ENCODE measurements around the gene NEO1. TPM values are rescaled to one million over a fixed set of nuclear protein-coding genes. Genes with fewer than 3 reads are reported as not detected.

NEO1 gene
- total and polyA plus RNA-seq, 2 of the 13 experiments (the other 11 are each of a cell fraction or from before 2014, with no cell fraction given): 8.4 to 11.0 TPM

DNA sequence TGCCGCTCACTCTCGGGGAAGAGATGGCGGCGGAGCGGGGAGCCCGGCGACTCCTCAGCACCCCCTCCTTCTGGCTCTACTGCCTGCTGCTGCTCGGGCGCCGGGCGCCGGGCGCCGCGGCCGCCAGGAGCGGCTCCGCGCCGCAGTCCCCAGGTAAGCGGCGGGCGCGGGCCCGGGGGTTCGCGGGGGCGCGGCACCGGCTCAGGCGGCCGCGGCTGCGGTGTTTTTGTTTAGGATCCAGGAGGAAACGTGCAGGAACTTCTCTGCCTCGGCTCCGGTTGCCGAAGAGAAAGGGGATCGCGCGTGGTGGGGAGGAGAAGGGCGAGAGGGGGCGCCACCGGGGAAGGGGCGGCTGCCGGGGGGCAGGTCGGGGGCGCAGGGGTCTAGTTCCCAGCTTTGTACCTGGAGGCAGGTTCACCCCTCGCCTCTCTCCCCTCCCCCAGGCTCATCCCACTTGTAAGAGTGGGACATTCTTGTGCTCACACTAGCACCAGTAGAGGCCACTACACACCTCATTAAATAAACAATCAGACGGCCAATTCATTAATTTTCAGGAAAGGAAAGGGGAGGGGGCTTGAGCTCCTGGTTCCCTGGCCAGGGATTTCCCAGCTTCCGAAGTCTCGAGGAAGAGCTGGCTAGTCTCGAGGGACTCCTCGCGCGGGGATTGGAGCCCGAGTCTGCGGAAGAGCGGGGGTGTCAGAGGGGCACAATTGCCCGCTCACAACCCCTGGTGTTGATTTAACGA is 562 bp downstream of the NEO1 start:
- FAIRE-seq (no peak), ATAC-seq (peak; percentile 60), DNase-seq (ENCODE audit: low spot score) (peak; percentile 37)
- no peaks in the 10 kb centered on the region for H3K79me2 ChIP-seq (ENCODE audit: insufficient read depth, low read length)
- no peaks in the 10 kb centered on the region for H3K36me3 ChIP-seq (replicated peaks in 1 of 2; ENCODE audit: control insufficient read depth in 1 of 2, insufficient read depth in 2 of 2, low read length in 2 of 2)
- peaks cover 0 to 10% of the 10 kb centered on the region in 2 experiments; a peak in 2 of 5 replicates for H3K27me3 ChIP-seq (ENCODE audit: control insufficient read depth in 1 of 2, insufficient read depth in 2 of 2, low read length in 2 of 2)
- peak overlapping the region; percentile 67 to 81 (median 74) for H3K4me3 ChIP-seq (replicated peaks in 1 of 3; ENCODE audit: insufficient read depth in 1 of 3, low read depth in 2 of 3, low read length in 3 of 3)
- peaks cover 14% of the 10 kb centered on the region for H3K4me1 ChIP-seq (ENCODE audit: insufficient read depth, low read length)
- no peaks in the 10 kb centered on the region for H3K9me3 ChIP-seq (ENCODE audit: low read length)
- WGBS (ENCODE audit: low lambda C conversion rate): 1% methylated on average over 12 of the region's 61 CpGs
- BruUV-seq (replicated peaks): no TSS peak
- CTCF ChIA-PET (ENCODE audit: low intra/inter-chr PET ratio, low total read pairs): no interaction called here
- in situ Hi-C loops (cut with HindIII; ENCODE audit: extremely low pct_ligation_motif_present, low pct_unique_long_range_greater_than_20kb): no loop called here
- POLR2A ChIA-PET: no interaction called here
- H3K9ac ChIP-seq (ENCODE audit: insufficient read depth, low read depth, low read length): peak overlapping the region; percentile 62
- H2AFZ ChIP-seq (ENCODE audit: low read length): no peak overlapping the region
- intact Hi-C loops (cut with micrococcal nuclease; ENCODE audit: unreplicated experiment): loop anchor here (2.0 to 5.0 kb wide), 2 partner anchors 26 to 271 kb away; partner anchors contain the start of gene ADPGK
- no peaks in the 10 kb centered on the region for H4K20me1 ChIP-seq (ENCODE audit: insufficient read depth, low read length)
- H3K27ac ChIP-seq (ENCODE audit: extremely low read length, insufficient read depth, low read length): peak overlapping the region; percentile 65
- peak overlapping the region; percentile 89 for H3K4me2 ChIP-seq (ENCODE audit: low read depth, low read length)
- TF ChIP-seq SAP130 (CRISPR knock-in tag; IDR thresholded peaks at IDR 0.05; ENCODE audit: low read depth) (peak; percentile 29), MEIS2 (CRISPR knock-in tag; IDR thresholded peaks at IDR 0.05) (0 out of 2 replicates have a peak, but pooled peaks have one; percentile 24), CHD2 (IDR thresholded peaks at IDR 0.05; ENCODE audit: low read depth, low read length) (peak; percentile 84), SOX5 (CRISPR knock-in tag; IDR thresholded peaks at IDR 0.05; ENCODE audit: borderline replicate concordance) (peak; percentile 11; the same call in 1 of the 2 replicates), KMT2A (CRISPR knock-in tag; IDR thresholded peaks at IDR 0.05) (peak; percentile 24; the same call in 1 of the 2 replicates), TRIM24 (CRISPR knock-in tag; IDR thresholded peaks at IDR 0.05) (no peak), YY1 (IDR thresholded peaks at IDR 0.05; ENCODE audit: insufficient read depth, insufficient replicate concordance, low read depth, low read length) (peak; percentile 43), ONECUT2 (CRISPR knock-in tag; IDR thresholded peaks at IDR 0.05) (no peak)
- TF ChIP-seq, protein P1, sequence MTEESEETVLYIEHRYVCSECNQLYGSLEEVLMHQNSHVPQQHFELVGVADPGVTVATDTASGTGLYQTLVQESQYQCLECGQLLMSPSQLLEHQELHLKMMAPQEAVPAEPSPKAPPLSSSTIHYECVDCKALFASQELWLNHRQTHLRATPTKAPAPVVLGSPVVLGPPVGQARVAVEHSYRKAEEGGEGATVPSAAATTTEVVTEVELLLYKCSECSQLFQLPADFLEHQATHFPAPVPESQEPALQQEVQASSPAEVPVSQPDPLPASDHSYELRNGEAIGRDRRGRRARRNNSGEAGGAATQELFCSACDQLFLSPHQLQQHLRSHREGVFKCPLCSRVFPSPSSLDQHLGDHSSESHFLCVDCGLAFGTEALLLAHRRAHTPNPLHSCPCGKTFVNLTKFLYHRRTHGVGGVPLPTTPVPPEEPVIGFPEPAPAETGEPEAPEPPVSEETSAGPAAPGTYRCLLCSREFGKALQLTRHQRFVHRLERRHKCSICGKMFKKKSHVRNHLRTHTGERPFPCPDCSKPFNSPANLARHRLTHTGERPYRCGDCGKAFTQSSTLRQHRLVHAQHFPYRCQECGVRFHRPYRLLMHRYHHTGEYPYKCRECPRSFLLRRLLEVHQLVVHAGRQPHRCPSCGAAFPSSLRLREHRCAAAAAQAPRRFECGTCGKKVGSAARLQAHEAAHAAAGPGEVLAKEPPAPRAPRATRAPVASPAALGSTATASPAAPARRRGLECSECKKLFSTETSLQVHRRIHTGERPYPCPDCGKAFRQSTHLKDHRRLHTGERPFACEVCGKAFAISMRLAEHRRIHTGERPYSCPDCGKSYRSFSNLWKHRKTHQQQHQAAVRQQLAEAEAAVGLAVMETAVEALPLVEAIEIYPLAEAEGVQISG (CRISPR knock-in tag; IDR thresholded peaks at IDR 0.05): peak; percentile 17; the same call in 1 of the 2 replicates
- TF ChIP-seq, protein P2, sequence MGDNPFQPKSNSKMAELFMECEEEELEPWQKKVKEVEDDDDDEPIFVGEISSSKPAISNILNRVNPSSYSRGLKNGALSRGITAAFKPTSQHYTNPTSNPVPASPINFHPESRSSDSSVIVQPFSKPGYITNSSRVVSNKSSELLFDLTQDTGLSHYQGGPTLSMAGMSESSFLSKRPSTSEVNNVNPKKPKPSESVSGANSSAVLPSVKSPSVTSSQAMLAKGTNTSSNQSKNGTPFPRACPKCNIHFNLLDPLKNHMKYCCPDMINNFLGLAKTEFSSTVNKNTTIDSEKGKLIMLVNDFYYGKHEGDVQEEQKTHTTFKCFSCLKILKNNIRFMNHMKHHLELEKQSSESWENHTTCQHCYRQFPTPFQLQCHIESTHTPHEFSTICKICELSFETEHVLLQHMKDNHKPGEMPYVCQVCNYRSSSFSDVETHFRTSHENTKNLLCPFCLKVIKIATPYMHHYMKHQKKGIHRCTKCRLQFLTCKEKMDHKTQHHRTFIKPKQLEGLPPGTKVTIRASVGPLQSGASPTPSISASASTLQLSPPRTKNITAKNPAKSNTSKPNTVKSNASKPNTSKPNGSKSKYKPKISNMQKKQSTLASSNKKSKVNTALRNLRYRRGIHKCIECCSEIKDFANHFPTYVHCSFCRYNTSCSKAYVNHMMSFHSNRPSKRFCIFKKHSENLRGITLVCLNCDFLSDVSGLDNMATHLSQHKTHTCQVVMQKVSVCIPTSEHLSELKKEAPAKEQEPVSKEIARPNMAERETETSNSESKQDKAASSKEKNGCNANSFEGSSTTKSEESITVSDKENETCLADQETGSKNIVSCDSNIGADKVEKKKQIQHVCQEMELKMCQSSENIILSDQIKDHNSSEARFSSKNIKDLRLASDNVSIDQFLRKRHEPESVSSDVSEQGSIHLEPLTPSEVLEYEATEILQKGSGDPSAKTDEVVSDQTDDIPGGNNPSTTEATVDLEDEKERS (CRISPR knock-in tag; IDR thresholded peaks at IDR 0.05): no peak
- TF ChIP-seq, protein P3, sequence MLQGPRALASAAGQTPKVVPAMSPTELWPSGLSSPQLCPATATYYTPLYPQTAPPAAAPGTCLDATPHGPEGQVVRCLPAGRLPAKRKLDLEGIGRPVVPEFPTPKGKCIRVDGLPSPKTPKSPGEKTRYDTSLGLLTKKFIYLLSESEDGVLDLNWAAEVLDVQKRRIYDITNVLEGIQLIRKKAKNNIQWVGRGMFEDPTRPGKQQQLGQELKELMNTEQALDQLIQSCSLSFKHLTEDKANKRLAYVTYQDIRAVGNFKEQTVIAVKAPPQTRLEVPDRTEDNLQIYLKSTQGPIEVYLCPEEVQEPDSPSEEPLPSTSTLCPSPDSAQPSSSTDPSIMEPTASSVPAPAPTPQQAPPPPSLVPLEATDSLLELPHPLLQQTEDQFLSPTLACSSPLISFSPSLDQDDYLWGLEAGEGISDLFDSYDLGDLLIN (CRISPR knock-in tag; IDR thresholded peaks at IDR 0.05; ENCODE audit: borderline replicate concordance): no peak
- TF ChIP-seq, protein P4, sequence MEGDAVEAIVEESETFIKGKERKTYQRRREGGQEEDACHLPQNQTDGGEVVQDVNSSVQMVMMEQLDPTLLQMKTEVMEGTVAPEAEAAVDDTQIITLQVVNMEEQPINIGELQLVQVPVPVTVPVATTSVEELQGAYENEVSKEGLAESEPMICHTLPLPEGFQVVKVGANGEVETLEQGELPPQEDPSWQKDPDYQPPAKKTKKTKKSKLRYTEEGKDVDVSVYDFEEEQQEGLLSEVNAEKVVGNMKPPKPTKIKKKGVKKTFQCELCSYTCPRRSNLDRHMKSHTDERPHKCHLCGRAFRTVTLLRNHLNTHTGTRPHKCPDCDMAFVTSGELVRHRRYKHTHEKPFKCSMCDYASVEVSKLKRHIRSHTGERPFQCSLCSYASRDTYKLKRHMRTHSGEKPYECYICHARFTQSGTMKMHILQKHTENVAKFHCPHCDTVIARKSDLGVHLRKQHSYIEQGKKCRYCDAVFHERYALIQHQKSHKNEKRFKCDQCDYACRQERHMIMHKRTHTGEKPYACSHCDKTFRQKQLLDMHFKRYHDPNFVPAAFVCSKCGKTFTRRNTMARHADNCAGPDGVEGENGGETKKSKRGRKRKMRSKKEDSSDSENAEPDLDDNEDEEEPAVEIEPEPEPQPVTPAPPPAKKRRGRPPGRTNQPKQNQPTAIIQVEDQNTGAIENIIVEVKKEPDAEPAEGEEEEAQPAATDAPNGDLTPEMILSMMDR (CRISPR knock-in tag; IDR thresholded peaks at IDR 0.05): peak; percentile 33
